Skin of body (tissue), 2 donors: ENCODE data around the gene SV2B. TPM values are rescaled to one million over a fixed set of nuclear protein-coding genes. Genes with fewer than 3 reads are reported as not detected.

ENCODE experiments used
- DNase-seq: peaks from one replicate; lab custom pipeline; 2025; lab: John Stamatoyannopoulos, UW
- total RNA-seq: library from RNA; depleted of rRNA; stranded (reverse); fragments of >200 nt; gene quantifications from one replicate; pipeline ENCODE4 v1.2.3, GENCODE V29; 2014

The SV2B gene
- total RNA-seq, 1 donor from 2014 or later, result 1.5 TPM

DNA sequence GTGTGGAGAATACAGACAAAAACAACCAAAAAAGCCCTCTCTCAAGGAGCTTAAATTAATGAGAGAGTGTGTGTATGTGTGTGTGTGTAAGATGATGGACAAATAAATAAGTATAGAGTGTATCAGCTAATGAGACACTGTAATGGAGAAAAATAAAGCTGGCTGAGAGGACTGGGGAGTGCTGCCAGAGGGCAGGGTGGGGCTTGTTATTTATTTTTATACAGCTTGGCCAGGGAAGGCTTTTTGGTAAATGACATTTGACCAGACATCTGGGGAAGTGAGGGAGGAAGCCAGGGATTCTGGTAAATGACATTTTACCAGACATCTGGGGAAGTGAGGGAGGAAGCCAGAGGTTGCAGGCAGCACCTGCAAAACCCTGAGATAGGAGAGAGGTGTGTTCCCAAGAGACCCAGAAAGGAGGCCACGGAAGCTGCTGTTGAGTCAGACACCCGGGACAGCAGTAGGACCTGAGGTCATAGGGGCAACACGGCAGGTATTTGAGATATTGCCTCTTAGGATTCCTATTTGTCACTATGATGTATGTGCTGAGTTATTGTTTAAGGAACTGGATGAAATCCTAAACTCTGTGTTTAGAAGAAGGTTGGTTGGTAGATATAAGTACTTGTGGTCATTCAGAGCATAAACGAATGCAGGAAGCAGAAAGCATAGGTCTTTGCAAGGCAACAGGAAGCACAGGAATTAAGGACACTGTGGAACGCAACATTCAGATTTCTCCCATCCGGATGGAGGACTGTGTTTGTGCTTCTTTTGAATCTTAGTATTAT, 2.7 kb downstream of the SV2B start:
- no peak for DNase-seq

DNA sequence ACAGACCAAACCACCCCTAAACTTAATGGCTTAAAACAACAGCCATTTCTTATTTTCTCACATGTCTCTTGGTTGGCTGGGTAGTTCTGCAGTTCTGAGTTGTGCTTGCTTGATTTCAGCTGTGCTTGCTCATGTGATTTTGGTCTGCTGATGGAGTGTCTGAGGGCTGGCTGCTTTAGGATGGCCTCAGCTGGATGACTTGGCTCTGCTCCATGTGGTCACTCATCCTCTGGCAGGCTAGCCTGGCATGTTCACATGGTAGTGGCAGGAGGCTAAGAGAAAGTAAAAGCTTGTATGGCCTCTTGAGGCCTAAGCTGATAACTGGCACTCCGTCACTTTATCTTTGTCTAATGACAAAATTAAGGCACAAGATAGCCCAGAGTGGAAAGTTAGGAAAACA, 4.1 kb downstream of the SV2B start:
- no peak for DNase-seq

GRCh38 chr15:91108421-91108820, 8.4 kb downstream of the SV2B start:
- no peak for DNase-seq

DNA sequence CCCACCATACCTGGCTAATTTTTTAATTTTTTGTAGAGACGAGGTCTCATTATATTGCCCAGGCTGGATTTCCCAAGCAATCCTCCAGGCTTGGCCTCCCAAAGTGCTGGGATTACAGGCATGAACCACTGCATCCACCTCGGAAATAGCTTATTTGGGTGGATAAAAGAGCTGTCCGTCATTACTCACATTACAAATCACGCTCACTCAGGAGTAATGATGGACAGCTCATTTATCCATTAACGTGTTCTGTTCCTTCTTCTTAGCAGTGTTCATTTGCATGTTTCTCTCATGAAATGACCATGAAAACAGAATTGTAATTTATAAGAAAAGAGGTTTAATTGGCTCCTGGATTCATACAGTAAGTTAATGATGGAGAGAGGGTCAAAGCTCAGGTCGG, 9.8 kb downstream of the SV2B start:
- no peak for DNase-seq

GRCh38 chr15:91110407-91110806, 10.3 kb downstream of the SV2B start:
- DNase-seq, result no peak

DNA sequence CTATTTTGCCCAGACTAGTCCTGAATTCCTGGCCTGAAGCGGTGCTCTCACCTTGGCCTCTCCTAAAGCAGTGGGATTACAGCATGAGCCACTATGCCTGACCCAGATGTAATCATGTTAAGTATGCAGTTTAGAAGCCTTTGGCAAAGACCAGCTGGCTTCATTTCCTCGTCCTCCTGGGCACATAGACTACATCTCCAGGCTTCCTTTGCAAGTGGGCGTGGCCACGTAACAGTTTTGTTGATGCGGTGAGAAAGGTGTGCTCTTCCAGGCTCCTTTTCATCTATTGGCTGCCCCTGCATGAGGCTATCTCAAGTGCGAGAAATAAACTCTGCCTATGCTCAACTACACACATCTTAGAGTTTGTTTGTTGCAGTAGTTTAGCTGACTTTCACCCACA, 13.0 kb downstream of the SV2B start:
- no peak for DNase-seq

DNA sequence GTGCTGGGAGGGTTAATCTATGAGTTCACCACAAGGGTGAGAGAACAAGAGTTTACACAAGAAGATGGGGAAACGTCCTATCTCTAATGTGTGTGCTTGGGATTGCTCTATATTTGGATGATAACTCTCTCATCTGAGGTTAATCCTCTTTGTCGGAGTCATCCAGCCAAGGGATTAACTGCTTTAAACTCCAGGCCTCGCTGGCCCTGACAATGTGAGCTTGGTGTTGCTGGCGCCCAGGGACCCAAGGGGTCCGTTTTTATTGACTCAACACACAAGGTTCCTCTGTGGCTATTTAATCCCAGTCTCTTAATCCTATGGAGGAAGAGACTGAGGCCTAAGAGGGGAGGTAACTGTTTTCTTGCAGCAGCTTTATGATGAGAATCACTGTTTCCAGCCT, 14.2 kb downstream of the SV2B start:
- no peak for DNase-seq

GRCh38 chr15:91116113-91117067, 16.3 kb downstream of the SV2B start:
- DNase-seq, result no peak

DNA sequence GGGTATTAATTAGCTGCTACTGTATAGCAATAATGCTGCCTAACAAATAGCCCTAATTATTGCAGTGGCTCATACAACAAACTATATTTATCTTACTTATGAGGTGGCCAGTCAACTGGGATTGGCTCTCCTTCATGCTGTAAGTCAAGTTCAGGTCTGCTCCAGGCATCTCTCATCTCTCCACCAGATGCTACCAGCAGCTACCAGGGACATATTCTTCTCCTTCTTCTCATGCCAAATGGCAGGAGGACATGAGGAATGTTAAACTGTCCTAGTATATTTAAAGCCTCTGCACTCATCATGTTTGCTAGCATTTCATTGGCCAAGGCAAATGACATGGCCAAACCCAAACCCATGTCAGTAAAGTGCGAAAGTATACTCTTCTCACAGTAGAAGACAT, 17.3 kb downstream of the SV2B start:
- DNase-seq, result no peak

GRCh38 chr15:91118817-91119590, 18.9 kb downstream of the SV2B start:
- DNase-seq, result no peak

- no peak for DNase-seq
These were observed 22.2 kb downstream of the SV2B start for GRCh38 chr15:91122296-91122695.

GRCh38 chr15:91124132-91124531, 24.1 kb downstream of the SV2B start:
- DNase-seq, result no peak

DNA sequence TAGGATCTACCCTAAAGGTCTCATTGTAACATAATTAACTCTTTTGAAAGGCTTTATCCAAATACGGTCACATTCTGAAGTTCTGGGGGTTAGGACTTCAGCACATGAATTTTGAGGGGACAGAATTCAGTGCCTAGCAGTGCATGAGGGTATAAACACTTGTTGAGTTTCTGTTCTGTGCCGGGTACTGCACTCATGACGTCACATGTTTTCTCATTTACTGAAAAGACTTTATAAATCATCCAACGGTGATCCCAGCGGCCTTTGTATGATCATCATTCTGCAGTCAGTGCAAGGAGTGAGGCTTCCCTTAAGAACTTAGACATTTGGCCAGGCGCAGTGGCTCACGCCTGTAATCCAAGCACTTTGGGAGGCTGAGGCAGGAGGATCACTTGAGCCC, 25.1 kb downstream of the SV2B start:
- DNase-seq, result no peak

- DNase-seq, result no peak
These were observed 26.0 kb downstream of the SV2B start for GRCh38 chr15:91126080-91126479.

- no peak for DNase-seq
These were observed 27.3 kb downstream of the SV2B start for GRCh38 chr15:91127236-91127955.

GRCh38 chr15:91128016-91128415, 28.0 kb downstream of the SV2B start:
- no peak for DNase-seq

DNA sequence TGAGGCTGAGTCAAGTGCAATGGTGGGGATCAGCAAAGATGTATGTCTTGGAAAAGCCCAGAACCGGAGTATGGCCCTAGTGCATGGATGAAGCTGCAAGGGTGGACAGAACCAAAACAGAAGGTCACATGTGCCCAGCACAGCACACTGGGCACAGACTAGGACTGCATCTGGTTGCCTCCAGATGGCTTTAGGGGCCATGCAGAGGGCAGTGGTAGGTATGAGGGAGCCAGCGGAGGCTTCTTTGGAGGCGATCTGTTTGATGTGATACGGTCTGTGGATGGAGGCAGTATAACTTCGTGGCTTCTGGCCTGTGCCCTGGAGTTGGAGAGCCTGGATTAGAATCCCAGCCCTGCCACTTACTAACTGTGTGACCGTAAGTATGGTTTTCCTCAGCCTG, 29.4 kb downstream of the SV2B start:
- no peak for DNase-seq

GRCh38 chr15:91132079-91132478, 32.0 kb downstream of the SV2B start:
- DNase-seq, result no peak

DNA sequence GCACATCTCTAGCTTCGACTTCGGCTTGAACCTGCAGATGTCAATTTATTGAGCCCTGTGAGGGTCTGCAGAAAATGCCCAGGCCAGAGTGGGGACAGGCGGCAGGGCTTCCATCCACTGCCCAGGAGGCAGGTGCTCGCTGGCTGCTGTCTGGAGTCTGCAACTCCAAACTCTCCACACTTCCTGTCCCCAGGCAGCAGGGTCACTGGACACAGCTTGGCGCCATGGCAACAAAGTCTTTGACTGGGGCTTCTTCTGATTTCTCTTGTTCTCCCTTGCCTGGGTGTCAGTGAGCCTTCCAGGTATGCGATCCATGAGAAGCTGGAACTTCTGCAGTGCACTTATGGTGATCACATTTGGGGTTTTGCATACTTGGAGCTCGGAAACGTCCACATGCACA, 33.5 kb downstream of the SV2B start:
- DNase-seq, result no peak

- DNase-seq, result no peak
These were observed 35.4 kb downstream of the SV2B start for GRCh38 chr15:91135201-91136130.
